ENCODE data around the gene MTF1. TPM values are rescaled to one million over a fixed set of nuclear protein-coding genes. Genes with fewer than 3 reads are reported as not detected.
A peak's percentile ranks its signal among the peaks of the same experiment; 100 is the strongest.

Gene MTF1
- total RNA-seq, 1 donor from 2014 or later = 5.9 TPM

DNA sequence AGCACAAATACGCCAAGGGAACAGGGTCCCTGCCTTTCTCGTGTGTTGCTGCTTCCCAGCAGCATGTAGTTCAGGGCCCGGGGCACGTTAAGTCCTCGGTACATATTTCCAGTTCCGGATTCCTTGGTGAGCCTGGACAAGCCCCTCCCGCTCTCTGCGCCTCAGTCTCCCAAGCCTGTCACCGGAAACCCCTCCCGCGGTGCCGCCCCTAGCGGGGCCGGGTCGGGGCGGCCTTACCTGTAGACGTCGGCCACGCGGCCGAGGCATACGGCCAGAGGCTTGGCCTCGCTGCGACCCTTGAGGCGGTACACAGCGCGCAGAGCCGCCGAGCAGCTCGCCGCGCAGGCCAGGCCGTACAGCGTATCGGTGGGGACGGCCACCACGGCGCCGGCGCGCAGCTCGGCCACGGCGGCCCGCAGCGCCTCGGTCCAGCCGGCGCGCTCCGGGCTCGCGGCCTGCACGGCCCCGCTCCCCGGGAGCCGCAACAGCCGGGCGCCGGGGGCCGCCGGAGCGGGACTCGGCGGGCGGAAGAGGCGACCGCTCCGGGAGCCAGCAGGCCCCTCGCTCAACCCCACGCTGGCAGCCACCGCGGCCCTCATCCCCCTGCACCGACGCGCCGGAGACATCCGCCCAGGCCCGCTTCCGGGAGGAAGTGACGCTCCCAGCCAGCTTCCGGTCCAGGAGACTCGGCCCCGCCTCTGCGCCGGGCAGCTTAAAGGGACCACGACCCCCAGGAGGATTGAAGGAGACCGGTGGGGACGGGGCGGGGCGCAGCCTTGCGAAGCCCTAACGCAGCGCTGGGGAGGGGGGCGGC lies 51.6 kb downstream of the MTF1 start, which contains the start of the genes C1orf122 and YRDC:
C1orf122 (plus strand) TSS at position 236 of the 814 bp plus-strand sequence. CDS start 615 bp downstream, outside the sequence.
YRDC (minus strand) TSS at position 654 of the 814 bp plus-strand sequence; CDS start at position 626, 28 bp downstream.
- Histone ChIP-seq H3K9me3 (ENCODE audit: low read depth) (no peaks in the 10 kb centered on the region), H2AFZ (replicated peaks) (peak within 1 kb of the TSS; percentile 88), H3K79me2 (ENCODE audit: low read depth) (peaks cover 37% of the 10 kb centered on the region), H3K4me3 (peak within 1 kb of the TSS; percentile 95), H4K20me1 (ENCODE audit: low read depth) (peaks cover 60% of the 10 kb centered on the region), H3K27ac (peak within 1 kb of the TSS; percentile 62), H3K27me3 (no peaks in the 10 kb centered on the region), H3K36me3 (peaks cover 10% of the 10 kb centered on the region), H3K9ac (peak within 1 kb of the TSS; percentile 88), H3K4me1 (peaks cover 14% of the 10 kb centered on the region), H3K4me2 (peak within 1 kb of the TSS; percentile 99), H3F3A (ENCODE audit: low read depth) (peaks cover 28% of the 10 kb centered on the region)
- H3K27ac Mint-ChIP-seq = peak within 1 kb of the TSS; percentile 78
- H3K4me1 Mint-ChIP-seq = peaks cover 27% of the 10 kb centered on the region
- H3K4me3 Mint-ChIP-seq = peak within 1 kb of the TSS; percentile 94
- no peaks in the 10 kb centered on the region for H3K27me3 Mint-ChIP-seq (ENCODE audit: insufficient read depth, low read depth)
- TF ChIP-seq EZH2 (IDR thresholded peaks at IDR 0.05) (no peak), EZH2phosphoT487 (IDR thresholded peaks at IDR 0.05) (no peak)
- TF ChIP-seq, protein P1, sequence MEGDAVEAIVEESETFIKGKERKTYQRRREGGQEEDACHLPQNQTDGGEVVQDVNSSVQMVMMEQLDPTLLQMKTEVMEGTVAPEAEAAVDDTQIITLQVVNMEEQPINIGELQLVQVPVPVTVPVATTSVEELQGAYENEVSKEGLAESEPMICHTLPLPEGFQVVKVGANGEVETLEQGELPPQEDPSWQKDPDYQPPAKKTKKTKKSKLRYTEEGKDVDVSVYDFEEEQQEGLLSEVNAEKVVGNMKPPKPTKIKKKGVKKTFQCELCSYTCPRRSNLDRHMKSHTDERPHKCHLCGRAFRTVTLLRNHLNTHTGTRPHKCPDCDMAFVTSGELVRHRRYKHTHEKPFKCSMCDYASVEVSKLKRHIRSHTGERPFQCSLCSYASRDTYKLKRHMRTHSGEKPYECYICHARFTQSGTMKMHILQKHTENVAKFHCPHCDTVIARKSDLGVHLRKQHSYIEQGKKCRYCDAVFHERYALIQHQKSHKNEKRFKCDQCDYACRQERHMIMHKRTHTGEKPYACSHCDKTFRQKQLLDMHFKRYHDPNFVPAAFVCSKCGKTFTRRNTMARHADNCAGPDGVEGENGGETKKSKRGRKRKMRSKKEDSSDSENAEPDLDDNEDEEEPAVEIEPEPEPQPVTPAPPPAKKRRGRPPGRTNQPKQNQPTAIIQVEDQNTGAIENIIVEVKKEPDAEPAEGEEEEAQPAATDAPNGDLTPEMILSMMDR (IDR thresholded peaks at IDR 0.05) = no peak
- DNase-seq (ENCODE audit: low spot score) = peak; percentile 98
- peaks cover 9% of the 10 kb centered on the region for H3K36me3 Mint-ChIP-seq
- no peaks in the 10 kb centered on the region for H3K9me3 Mint-ChIP-seq

DNA sequence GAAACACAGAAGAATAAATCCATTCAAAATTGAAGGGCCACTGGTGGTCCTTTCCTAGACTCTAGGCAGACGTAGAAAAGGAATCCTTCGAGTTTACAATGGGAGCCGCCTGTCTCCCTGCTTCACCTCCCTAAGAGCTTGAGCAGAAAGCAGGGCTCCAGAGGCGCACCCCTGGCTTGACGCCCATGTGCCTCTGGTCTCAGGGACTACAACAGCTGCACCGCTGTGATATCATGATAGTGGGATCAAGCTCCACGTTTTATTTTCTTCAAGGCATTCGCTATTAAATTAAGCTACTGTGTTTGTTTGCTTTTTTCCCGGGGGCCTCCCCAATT lies 52.2 kb downstream of the MTF1 start:
- Histone ChIP-seq H3K79me2 (ENCODE audit: low read depth) (peaks cover 37% of the 10 kb centered on the region), H3K36me3 (peaks cover 10% of the 10 kb centered on the region), H2AFZ (replicated peaks) (peak overlapping the region; percentile 88), H4K20me1 (ENCODE audit: low read depth) (peaks cover 60% of the 10 kb centered on the region), H3K4me1 (peaks cover 14% of the 10 kb centered on the region), H3K4me3 (peak overlapping the region; percentile 95), H3K27ac (no peak overlapping the region), H3F3A (ENCODE audit: low read depth) (peaks cover 28% of the 10 kb centered on the region), H3K27me3 (no peaks in the 10 kb centered on the region), H3K9me3 (ENCODE audit: low read depth) (no peaks in the 10 kb centered on the region), H3K4me2 (peak overlapping the region; percentile 99), H3K9ac (peak overlapping the region; percentile 88)
- TF ChIP-seq, protein P1 (IDR thresholded peaks at IDR 0.05) = no peak
- Mint-ChIP-seq H3K4me3 (peak overlapping the region; percentile 87), H3K36me3 (peaks cover 12% of the 10 kb centered on the region), H3K27me3 (ENCODE audit: insufficient read depth, low read depth) (peaks cover 2% of the 10 kb centered on the region), H3K9me3 (no peaks in the 10 kb centered on the region), H3K4me1 (peaks cover 27% of the 10 kb centered on the region), H3K27ac (no peak overlapping the region)
- DNase-seq (ENCODE audit: low spot score) = no peak

DNA sequence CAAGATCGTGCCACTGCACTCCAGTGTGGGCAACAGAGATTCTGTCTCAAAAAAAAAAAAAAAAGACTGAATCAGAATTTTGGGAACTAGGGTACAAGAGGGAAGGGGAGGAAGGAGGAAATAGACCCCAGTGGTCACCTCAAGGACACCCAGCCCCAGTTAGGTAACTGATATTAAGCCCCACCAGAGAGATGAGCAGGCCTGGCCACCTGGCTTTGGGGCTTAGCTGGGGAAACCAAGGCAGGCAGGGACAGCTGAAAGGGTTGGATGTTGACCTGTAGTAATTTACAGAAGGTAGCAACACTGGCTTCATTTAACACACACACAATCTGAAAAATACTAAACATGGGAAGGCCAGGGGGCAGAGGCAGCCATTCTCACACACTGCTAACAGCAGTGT lies 57.0 kb downstream of the MTF1 start:
- H3K27ac ChIP-seq = no peak overlapping the region
- peaks cover 2% of the 10 kb centered on the region for H3K27me3 Mint-ChIP-seq (ENCODE audit: insufficient read depth, low read depth)
- H3K9me3 ChIP-seq (ENCODE audit: low read depth) = no peaks in the 10 kb centered on the region
- H3K9ac ChIP-seq = no peak overlapping the region
- no peaks in the 10 kb centered on the region for H3K27me3 ChIP-seq
- TF ChIP-seq, protein P1 (IDR thresholded peaks at IDR 0.05) = no peak
- no peaks in the 10 kb centered on the region for H3K9me3 Mint-ChIP-seq
- H3K36me3 ChIP-seq = peaks cover 7% of the 10 kb centered on the region
- H3K79me2 ChIP-seq (ENCODE audit: low read depth) = peaks cover 16% of the 10 kb centered on the region
- peaks cover 5% of the 10 kb centered on the region for H3K4me1 ChIP-seq
- peaks cover 32% of the 10 kb centered on the region for H4K20me1 ChIP-seq (ENCODE audit: low read depth)
- peaks cover 6% of the 10 kb centered on the region for H3K4me1 Mint-ChIP-seq
- H3F3A ChIP-seq (ENCODE audit: low read depth) = peaks cover 10% of the 10 kb centered on the region
- H3K36me3 Mint-ChIP-seq = peaks cover 16% of the 10 kb centered on the region
- H3K4me3 Mint-ChIP-seq = no peak overlapping the region
- DNase-seq (ENCODE audit: low spot score) = no peak
- no peak overlapping the region for H3K27ac Mint-ChIP-seq
- H3K4me2 ChIP-seq = no peak overlapping the region
- no peak overlapping the region for H2AFZ ChIP-seq (replicated peaks)
- H3K4me3 ChIP-seq = no peak overlapping the region

Data from neural progenitor cell (in vitro differentiated cells).